Mucosa of rectum (tissue), 2 donors: Measurements from ENCODE around the gene BRME1.

ENCODE experiments used
- H3K27ac ChIP-seq, 2 donors: one replicate each; pipeline ENCODE4 v1.7.0; 2013; ENCODE audit warnings: inconsistent platforms in 2 of 2, low read depth in 2 of 2, low read length in 2 of 2
- H3K27me3 ChIP-seq, 2 donors: one replicate each; pipeline ENCODE4 v1.7.0; 2013; ENCODE audit warnings: low read length in 2 of 2; ENCODE audit not compliant: control insufficient read depth in 2 of 2, insufficient read depth in 2 of 2
- H3K36me3 ChIP-seq, 2 donors: one replicate each; pipeline ENCODE4 v1.7.0; 2013; ENCODE audit warnings: low read length in 2 of 2; ENCODE audit not compliant: control insufficient read depth in 2 of 2, insufficient read depth in 2 of 2
- H3K4me1 ChIP-seq, 2 donors: one replicate each; pipeline ENCODE4 v1.7.0; 2013; ENCODE audit warnings: low read length in 2 of 2, mild to moderate bottlenecking in 1 of 2; ENCODE audit not compliant: control insufficient read depth in 2 of 2, insufficient read depth in 2 of 2
- H3K4me3 ChIP-seq, 2 donors: one replicate each; pipeline ENCODE4 v1.7.0; 2013; ENCODE audit warnings: low read length in 2 of 2
- H3K9ac ChIP-seq, 2 donors: one replicate each; pipeline ENCODE4 v1.7.0; 2013; ENCODE audit warnings: low read length in 2 of 2, low read depth in 1 of 2, mild to moderate bottlenecking in 1 of 2
- H3K9me3 ChIP-seq, 2 donors: one replicate each; pipeline ENCODE4 v1.7.0; 2013; ENCODE audit warnings: low read length in 2 of 2; ENCODE audit not compliant: control insufficient read depth in 2 of 2
- donor health status: healthy.
- donor health status: Normal muscosa, but diverticular disease.

BRME1 gene

GRCh38 chr19:13881692-13882418 lies 24.1 kb downstream of the BRME1 start:
- peak overlapping the region; percentile 18 to 47 for H3K9ac ChIP-seq
- peak overlapping the region; percentile 30 to 82 for H3K27ac ChIP-seq

DNA sequence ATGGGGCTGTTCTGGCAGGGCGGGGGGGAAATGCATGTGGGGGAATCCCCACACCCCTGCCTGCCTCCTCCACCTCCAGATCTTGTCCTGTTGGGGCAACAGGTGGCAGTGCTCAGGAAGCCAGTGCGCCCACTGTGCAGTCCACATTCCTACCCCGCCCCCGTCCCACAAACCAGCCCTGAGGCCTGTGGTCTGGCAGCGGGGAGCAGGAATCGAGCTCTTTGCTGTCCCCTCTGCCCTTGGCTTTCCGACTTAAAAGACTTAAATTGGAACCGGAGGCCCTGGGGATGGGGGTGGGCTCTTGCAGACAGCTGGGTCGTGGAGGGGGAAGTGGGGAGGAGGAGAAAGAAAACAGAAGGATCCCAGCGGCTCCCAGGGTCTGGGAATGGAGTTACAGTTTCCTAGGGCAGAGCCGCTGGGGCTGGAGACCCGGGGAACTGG lies 24.6 kb downstream of the BRME1 start:
- peak overlapping the region in 1 of 2 donors; percentile 82 for H3K27ac ChIP-seq
- peaks cover 45 to 51% of the 10 kb centered on the region in 2 donors for H3K4me1 ChIP-seq
- H3K9me3 ChIP-seq: no peaks in the 10 kb centered on the region
- no peak overlapping the region for H3K4me3 ChIP-seq
- no peaks in the 10 kb centered on the region for H3K36me3 ChIP-seq
- peak overlapping the region in 1 of 2 donors; percentile 78 for H3K9ac ChIP-seq
- no peaks in the 10 kb centered on the region for H3K27me3 ChIP-seq

More at GRCh38 chr19:13881692-13882418, 24.1 kb downstream of the BRME1 start:
- Histone ChIP-seq H3K27me3 (no peaks in the 10 kb centered on the region), H3K36me3 (no peaks in the 10 kb centered on the region), H3K9me3 (no peaks in the 10 kb centered on the region), H3K4me3 (peak overlapping the region in 1 of 2 donors; percentile 20), H3K4me1 (peaks cover 46 to 56% of the 10 kb centered on the region in 2 donors)

DNA sequence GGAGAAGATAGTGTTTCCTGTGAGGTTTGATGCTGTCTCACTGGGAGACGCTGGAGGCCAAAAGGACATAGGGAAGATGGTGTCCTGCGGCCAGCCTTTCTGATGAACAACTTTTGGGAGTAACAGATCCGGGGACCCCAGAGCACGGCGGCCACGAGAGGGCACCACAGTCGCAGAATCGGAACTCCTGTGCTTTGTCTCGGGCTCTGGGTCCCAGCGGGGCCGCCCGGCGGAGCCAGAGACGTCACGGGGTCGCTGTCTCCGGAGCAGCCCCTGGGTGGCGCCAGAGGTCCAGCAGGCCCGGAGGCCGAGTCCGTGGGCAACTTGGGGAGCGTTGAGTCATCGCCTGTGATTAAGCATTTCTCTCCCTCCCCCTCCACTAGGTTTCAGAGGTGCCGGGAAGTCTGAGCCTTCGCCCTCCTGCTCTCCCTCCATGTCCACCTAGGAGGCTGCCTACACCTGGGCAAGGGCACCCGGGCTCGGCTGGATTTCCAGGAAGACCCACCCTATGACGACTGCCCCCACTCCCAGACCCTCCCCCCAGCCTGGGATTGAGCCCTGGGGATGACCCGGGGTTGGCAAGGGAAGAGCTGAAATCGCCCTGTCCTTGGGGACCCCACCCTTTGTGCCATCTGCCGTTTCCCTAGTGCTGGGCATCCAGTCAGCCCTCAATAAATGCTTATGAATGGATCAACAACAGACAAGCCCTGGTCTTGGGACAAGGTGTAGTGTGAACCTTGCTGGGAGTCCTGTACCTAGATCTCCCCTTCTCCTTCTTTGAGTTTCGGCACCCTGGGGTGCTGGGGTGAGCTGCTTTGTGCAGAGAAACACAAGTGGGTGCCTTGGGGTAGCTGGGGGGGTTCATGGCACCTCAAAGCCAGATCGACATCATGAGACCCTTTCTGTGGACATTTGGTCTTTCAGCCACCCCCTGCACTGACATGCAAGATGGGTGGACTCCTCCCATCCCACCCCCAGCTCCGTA lies 25.6 kb downstream of the BRME1 start:
- Histone ChIP-seq H3K4me1 (peaks cover 39 to 47% of the 10 kb centered on the region in 2 donors), H3K9ac (peak overlapping the region; percentile 63 to 78), H3K4me3 (peak overlapping the region; percentile 48 to 63), H3K36me3 (no peaks in the 10 kb centered on the region), H3K27me3 (no peaks in the 10 kb centered on the region), H3K27ac (peak overlapping the region; percentile 82), H3K9me3 (no peaks in the 10 kb centered on the region)

GRCh38 chr19:13877303-13877702 lies 28.6 kb downstream of the BRME1 start:
- Histone ChIP-seq H3K9me3 (no peaks in the 10 kb centered on the region), H3K9ac (no peak overlapping the region), H3K36me3 (no peaks in the 10 kb centered on the region), H3K27ac (no peak overlapping the region), H3K27me3 (no peaks in the 10 kb centered on the region), H3K4me3 (no peak overlapping the region), H3K4me1 (peaks cover 24 to 31% of the 10 kb centered on the region in 2 donors)

GRCh38 chr19:13876834-13877233 lies 29.1 kb downstream of the BRME1 start, which contains the start of gene NANOS3:
Gene NANOS3 (plus strand): TSS chr19:13877134. CDS start chr19:13877249, 115 bp downstream.
- Histone ChIP-seq H3K27me3 (no peaks in the 10 kb centered on the region), H3K4me1 (peaks cover 19 to 26% of the 10 kb centered on the region in 2 donors), H3K27ac (no peak within 1 kb of the TSS), H3K4me3 (no peak within 1 kb of the TSS), H3K36me3 (no peaks in the 10 kb centered on the region), H3K9me3 (no peaks in the 10 kb centered on the region), H3K9ac (no peak within 1 kb of the TSS)

DNA sequence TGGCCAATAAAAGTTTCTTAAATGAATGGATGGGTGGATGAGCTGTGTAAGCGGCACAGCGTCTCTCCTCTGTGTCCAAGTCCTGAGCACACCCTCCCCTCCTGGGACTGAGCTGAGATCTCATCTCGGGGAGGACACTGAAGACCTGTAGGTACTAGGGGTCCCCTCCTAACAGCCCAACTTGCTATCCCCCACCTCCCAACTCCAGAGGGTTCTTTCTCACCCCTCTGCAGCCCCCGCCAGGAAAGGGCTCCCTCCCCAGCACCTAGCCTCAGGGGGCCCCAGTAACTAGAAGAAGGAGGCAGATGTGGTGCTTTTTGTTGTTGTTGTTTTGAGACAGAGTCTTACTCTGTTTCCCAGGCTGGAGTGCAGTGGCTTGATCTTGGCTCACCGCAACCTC lies 30.1 kb downstream of the BRME1 start:
- peaks cover 11 to 17% of the 10 kb centered on the region in 2 donors for H3K4me1 ChIP-seq
- H3K36me3 ChIP-seq: no peaks in the 10 kb centered on the region
- H3K27ac ChIP-seq: no peak overlapping the region
- H3K9me3 ChIP-seq: no peaks in the 10 kb centered on the region
- no peak overlapping the region for H3K4me3 ChIP-seq
- no peak overlapping the region for H3K9ac ChIP-seq
- H3K27me3 ChIP-seq: no peaks in the 10 kb centered on the region

DNA sequence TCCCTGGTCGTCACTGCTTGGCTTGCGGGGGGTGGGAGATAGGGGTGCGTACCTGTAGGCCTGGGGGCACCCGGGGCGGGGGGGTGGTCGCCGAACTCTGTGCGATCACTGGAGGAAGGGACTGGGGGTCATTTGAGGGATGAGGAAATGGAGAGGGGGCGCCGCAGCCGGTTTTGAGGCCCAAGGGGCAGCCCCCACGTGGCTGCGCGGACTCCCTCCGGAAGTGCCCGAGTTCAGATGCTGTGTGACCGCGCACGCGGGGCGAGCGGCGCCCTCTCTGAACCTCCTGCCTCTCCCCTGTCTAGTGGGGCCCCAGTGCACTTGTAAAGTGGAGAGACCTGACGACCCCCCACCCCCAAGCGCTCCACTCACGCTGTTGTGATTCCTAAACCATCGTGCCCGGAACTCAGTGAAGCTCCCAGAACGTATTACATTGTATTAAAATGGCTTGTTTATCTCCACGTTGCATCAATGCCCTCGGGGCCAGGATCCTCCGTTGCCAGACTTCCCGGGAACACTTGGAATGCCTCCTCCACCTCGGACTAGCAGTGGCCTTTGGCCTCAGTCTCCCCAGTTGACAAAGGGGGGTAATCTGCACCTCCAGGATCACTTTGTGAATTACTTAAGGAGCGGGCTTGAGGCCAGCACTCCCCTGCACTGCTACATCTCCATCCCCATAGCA lies 31.9 kb downstream of the BRME1 start:
- no peak overlapping the region for H3K9ac ChIP-seq
- H3K36me3 ChIP-seq: no peaks in the 10 kb centered on the region
- no peak overlapping the region for H3K27ac ChIP-seq
- peaks cover 0 to 3% of the 10 kb centered on the region in 2 donors for H3K4me1 ChIP-seq
- H3K4me3 ChIP-seq: no peak overlapping the region
- H3K9me3 ChIP-seq: no peaks in the 10 kb centered on the region
- H3K27me3 ChIP-seq: no peaks in the 10 kb centered on the region

- Histone ChIP-seq H3K27ac (no peak overlapping the region), H3K4me1 (peaks cover 0 to 3% of the 10 kb centered on the region in 2 donors), H3K27me3 (no peaks in the 10 kb centered on the region), H3K4me3 (peak overlapping the region; percentile 44 to 45), H3K9ac (peak overlapping the region in 1 of 2 donors; percentile 53), H3K36me3 (no peaks in the 10 kb centered on the region), H3K9me3 (no peaks in the 10 kb centered on the region)
These were observed 33.1 kb downstream of the BRME1 start for GRCh38 chr19:13872695-13873389.

DNA sequence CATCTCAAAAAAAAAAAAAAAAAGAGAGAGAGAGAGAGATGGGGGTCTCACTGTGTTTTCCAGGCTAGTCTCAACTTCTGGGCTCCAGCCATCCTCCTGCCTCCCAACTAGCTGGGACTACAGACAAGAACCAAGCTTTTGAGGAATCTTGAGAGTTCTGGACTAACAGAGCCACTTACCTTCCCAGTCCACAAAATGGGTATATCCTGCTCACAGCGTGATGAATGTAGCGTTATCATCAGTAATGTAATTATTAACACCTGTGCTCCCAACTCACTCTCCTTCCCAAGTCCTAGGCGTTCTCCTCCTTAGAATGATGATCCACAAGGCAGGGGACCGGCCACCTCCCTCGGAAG lies 33.6 kb downstream of the BRME1 start:
- Histone ChIP-seq H3K9me3 (no peaks in the 10 kb centered on the region), H3K4me3 (peak overlapping the region in 1 of 2 donors; percentile 44), H3K9ac (peak overlapping the region in 1 of 2 donors; percentile 53), H3K27me3 (no peaks in the 10 kb centered on the region), H3K36me3 (no peaks in the 10 kb centered on the region), H3K27ac (no peak overlapping the region), H3K4me1 (peaks cover 0 to 3% of the 10 kb centered on the region in 2 donors)
